ENCODE measurements around the gene SUPT7L. TPM values are rescaled to one million over a fixed set of nuclear protein-coding genes. Genes with fewer than 3 reads are reported as not detected.

Gene SUPT7L
- total and polyA plus RNA-seq, 3 experiments from 2014 or later = 24.6 to 33.6 (median 31.1) TPM

DNA sequence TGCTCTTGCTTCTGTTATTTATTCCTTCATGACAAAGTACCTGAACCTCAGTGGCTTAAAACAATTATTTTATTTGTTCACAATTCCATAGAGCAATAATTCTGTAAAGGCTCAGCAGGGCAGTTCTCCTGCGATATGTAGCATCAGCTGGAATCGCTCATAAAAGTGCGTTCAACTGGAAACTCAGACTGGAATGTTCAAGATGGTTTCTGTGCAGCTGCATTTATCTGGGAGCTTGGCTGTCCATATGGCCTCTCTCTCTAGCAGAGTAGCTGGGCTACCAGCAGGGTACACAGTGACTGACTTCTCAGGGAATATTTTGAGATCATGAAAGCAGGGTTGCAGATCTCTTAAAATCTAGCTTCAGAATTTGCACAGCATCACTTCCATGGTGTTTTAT is 48.1 kb downstream of the SUPT7L start:
- Histone ChIP-seq H3K9me3 (ENCODE audit: low read length) (no peaks in the 10 kb centered on the region), H3K36me3 (ENCODE audit: insufficient read depth, low read length) (peaks cover 39% of the 10 kb centered on the region), H3K4me3 (ENCODE audit: low read length) (no peak overlapping the region), H3K4me1 (ENCODE audit: insufficient read depth, low read length) (no peaks in the 10 kb centered on the region), H3K27ac (ENCODE audit: low read depth, low read length) (no peak overlapping the region), H3K27me3 (ENCODE audit: insufficient read depth, low read length, poor library complexity, severe bottlenecking) (no peaks in the 10 kb centered on the region)
- Mint-ChIP-seq H3K27me3 (peaks cover 0 to 2% of the 10 kb centered on the region in 2 donors), H3K4me3 (no peak overlapping the region), H3K36me3 (peaks cover 7 to 75% (median 24%) of the 10 kb centered on the region in 3 donors), H3K9me3 (no peaks in the 10 kb centered on the region), H3K4me1 (peaks cover 0 to 5% (median 4%) of the 10 kb centered on the region in 3 donors), H3K27ac (no peak overlapping the region)
- CTCF ChIA-PET = no interaction called here
- POLR2A ChIA-PET = interaction anchor here (0.5 kb wide), 1 partner anchor 1502 kb away, joined by 3 read pairs; no protein-coding TSS in a partner anchor
- DNase-seq = no peak

DNA sequence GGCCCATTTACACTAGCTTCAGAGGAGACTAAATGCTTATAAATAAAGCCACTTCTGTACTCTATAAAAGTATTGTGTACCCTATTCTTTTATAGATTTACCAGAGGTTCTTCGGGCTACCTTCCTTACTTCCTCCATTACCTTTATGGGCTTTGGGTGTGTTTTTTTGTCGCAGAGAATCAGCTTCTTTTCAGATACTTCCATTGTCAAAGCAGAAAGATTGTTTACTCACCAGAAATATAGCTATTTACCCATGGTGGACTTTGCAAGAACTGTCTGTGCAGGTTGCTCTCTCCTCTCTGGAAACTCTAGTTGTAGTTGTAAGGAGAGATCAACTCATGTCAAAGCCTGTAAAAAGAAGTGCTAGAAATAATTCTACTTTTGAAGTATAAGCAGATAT is 49.4 kb downstream of the SUPT7L start:
- no peaks in the 10 kb centered on the region for H3K27me3 ChIP-seq (ENCODE audit: insufficient read depth, low read length, poor library complexity, severe bottlenecking)
- H3K4me1 Mint-ChIP-seq = peaks cover 0 to 5% (median 4%) of the 10 kb centered on the region in 3 donors
- no peaks in the 10 kb centered on the region for H3K9me3 ChIP-seq (ENCODE audit: low read length)
- H3K27ac Mint-ChIP-seq = no peak overlapping the region
- ChIA-PET CTCF (interaction anchor here (0.7 to 0.8 kb wide), 2 partner anchors 9 to 11 kb away, joined by 3 read pairs; no protein-coding TSS in a partner anchor), POLR2A (no interaction called here)
- peaks cover 7 to 75% (median 22%) of the 10 kb centered on the region in 3 donors for H3K36me3 Mint-ChIP-seq
- H3K4me1 ChIP-seq (ENCODE audit: insufficient read depth, low read length) = no peaks in the 10 kb centered on the region
- H3K27me3 Mint-ChIP-seq = peaks cover 0 to 2% of the 10 kb centered on the region in 2 donors
- H3K4me3 ChIP-seq (ENCODE audit: low read length) = no peak overlapping the region
- H3K27ac ChIP-seq (ENCODE audit: low read depth, low read length) = no peak overlapping the region
- no peak overlapping the region for H3K4me3 Mint-ChIP-seq
- no peaks in the 10 kb centered on the region for H3K9me3 Mint-ChIP-seq
- peaks cover 39% of the 10 kb centered on the region for H3K36me3 ChIP-seq (ENCODE audit: insufficient read depth, low read length)
- DNase-seq = no peak

- peaks cover 4 to 9% (median 9%) of the 10 kb centered on the region in 3 donors for H3K4me1 Mint-ChIP-seq
- ChIA-PET POLR2A (no interaction called here), CTCF (no interaction called here)
- H3K36me3 Mint-ChIP-seq = peaks cover 7 to 77% (median 24%) of the 10 kb centered on the region in 3 donors
- H3K4me3 ChIP-seq (ENCODE audit: low read length) = no peak overlapping the region
- no peaks in the 10 kb centered on the region for H3K9me3 Mint-ChIP-seq
- no peak overlapping the region for H3K27ac ChIP-seq (ENCODE audit: low read depth, low read length)
- H3K27me3 Mint-ChIP-seq = no peaks in the 10 kb centered on the region
- DNase-seq = no peak
- H3K36me3 ChIP-seq (ENCODE audit: insufficient read depth, low read length) = peaks cover 55% of the 10 kb centered on the region
- no peaks in the 10 kb centered on the region for H3K27me3 ChIP-seq (ENCODE audit: insufficient read depth, low read length, poor library complexity, severe bottlenecking)
- H3K9me3 ChIP-seq (ENCODE audit: low read length) = no peaks in the 10 kb centered on the region
- H3K4me3 Mint-ChIP-seq = no peak overlapping the region
- H3K4me1 ChIP-seq (ENCODE audit: insufficient read depth, low read length) = no peaks in the 10 kb centered on the region
- peak overlapping the region in 4 of 8 donors; percentile 26 to 48 (median 44) for H3K27ac Mint-ChIP-seq
These were observed 56.8 kb downstream of the SUPT7L start for GRCh38 chr2:27606611-27607010.

Other genes starting within 250 kb of the SUPT7L start
- gene NRBP1, start 235.0 kb downstream of the SUPT7L start, total RNA-seq = 10 to 100 TPM; 77.2 to 81.0 TPM
- 128 TPM for gene NRBP1, start 235.0 kb downstream of the SUPT7L start, polyA plus RNA-seq
- gene KRTCAP3, start 221.2 kb downstream of the SUPT7L start, total RNA-seq = 1 to 10 TPM; 4.0 to 5.4 TPM
- gene KRTCAP3, start 221.2 kb downstream of the SUPT7L start, polyA plus RNA-seq = 0.71 TPM
- 10 to 100 TPM; 12.0 to 13.8 TPM for gene IFT172, start 173.9 kb downstream of the SUPT7L start, total RNA-seq
- gene IFT172, start 173.9 kb downstream of the SUPT7L start, polyA plus RNA-seq = 5.3 TPM
- gene FNDC4, start 168.4 kb downstream of the SUPT7L start, total RNA-seq = under 1 TPM in 1 of 2 experiments, not detected in 1; 0.15 TPM
- not detected for gene FNDC4, start 168.4 kb downstream of the SUPT7L start, polyA plus RNA-seq
- not detected for gene GCKR, start 166.8 kb downstream of the SUPT7L start, total RNA-seq
- not detected for gene GCKR, start 166.8 kb downstream of the SUPT7L start, polyA plus RNA-seq
- gene ZNF512, start 80.6 kb downstream of the SUPT7L start, total RNA-seq = 10 to 100 TPM; 20.6 to 21.8 TPM
- gene ZNF512, start 80.6 kb downstream of the SUPT7L start, polyA plus RNA-seq = 39.1 TPM
- gene CCDC121, start 34.6 kb downstream of the SUPT7L start, total RNA-seq = under 1 TPM; 0.20 to 0.58 TPM
- 0.62 TPM for gene CCDC121, start 34.6 kb downstream of the SUPT7L start, polyA plus RNA-seq
- gene GPN1, start 34.6 kb downstream of the SUPT7L start, total RNA-seq = 10 to 100 TPM; 67.3 to 70.5 TPM
- gene GPN1, start 34.6 kb downstream of the SUPT7L start, polyA plus RNA-seq = 63.6 TPM
- gene SLC4A1AP, start 275 bp upstream of the SUPT7L start, total RNA-seq = 10 to 100 TPM; 28.6 to 29.6 TPM
- 29.1 TPM for gene SLC4A1AP, start 275 bp upstream of the SUPT7L start, polyA plus RNA-seq
- 10 to 100 TPM; 85.8 to 90.0 TPM for gene MRPL33, start 108.1 kb upstream of the SUPT7L start, total RNA-seq
- 251 TPM for gene MRPL33, start 108.1 kb upstream of the SUPT7L start, polyA plus RNA-seq
- 1 to 10 TPM; 2.1 to 2.9 TPM for gene RBKS, start 226.8 kb upstream of the SUPT7L start, total RNA-seq
- gene RBKS, start 226.8 kb upstream of the SUPT7L start, polyA plus RNA-seq = 4.7 TPM
- gene BABAM2, start 227.1 kb upstream of the SUPT7L start, total RNA-seq = 10 to 100 TPM; 59.4 to 65.6 TPM
- 66.7 TPM for gene BABAM2, start 227.1 kb upstream of the SUPT7L start, polyA plus RNA-seq